Measurements from ENCODE around the gene LTBP1. TPM values are rescaled to one million over a fixed set of nuclear protein-coding genes. Genes with fewer than 3 reads are reported as not detected.

Gene LTBP1
- total RNA-seq, 1 donor from 2014 or later = 22.1 TPM

- DNase-seq (ENCODE audit: low read depth in 2 of 2) = no peak
Measured at GRCh38 chr2:33265584-33266338, 319.0 kb downstream of the LTBP1 start.

DNA sequence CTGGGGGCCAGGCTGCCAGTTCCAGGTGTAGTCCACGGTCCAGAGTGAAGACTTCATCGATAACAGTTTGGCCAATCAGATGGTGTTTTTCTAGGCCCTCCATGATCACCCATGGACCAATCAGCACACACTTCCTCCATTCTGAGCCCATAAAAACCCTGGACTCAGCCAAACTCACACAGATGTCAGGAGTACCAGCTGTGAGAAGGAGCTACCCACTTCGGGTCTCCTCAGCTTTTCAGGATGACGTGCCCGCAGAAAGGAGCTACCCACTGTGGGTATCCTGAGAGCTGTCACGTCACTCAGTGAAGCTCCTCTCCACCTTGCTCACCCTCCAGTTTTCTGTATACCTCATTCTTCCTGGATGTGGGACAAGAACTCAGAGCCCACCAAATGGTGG is 319.7 kb downstream of the LTBP1 start:
- no peak for DNase-seq (ENCODE audit: low read depth in 2 of 2)

- DNase-seq (ENCODE audit: low read depth in 2 of 2) = no peak
Measured at GRCh38 chr2:33267043-33267442, 320.3 kb downstream of the LTBP1 start.

DNA sequence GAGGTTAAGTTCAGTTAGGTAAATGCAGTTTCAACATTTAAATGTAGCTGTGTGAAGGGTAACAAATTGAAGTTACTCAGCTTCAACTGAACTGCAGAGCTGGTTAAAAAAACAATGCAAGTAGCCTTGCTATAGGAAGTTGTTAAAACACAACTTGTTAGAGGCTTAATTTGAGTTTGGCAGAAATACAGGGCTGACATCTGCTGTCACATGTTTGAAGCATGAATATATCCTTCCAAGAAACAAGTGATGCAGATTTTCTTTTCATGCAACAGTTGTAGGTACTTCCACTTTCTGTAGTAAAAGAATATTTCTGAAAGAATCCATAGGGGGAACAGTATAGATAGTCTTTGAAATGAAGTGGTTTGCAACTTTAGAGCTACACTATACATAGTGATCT is 321.0 kb downstream of the LTBP1 start:
- peak in 1 of 2 donors; percentile 69 for DNase-seq (ENCODE audit: low read depth in 2 of 2)

DNA sequence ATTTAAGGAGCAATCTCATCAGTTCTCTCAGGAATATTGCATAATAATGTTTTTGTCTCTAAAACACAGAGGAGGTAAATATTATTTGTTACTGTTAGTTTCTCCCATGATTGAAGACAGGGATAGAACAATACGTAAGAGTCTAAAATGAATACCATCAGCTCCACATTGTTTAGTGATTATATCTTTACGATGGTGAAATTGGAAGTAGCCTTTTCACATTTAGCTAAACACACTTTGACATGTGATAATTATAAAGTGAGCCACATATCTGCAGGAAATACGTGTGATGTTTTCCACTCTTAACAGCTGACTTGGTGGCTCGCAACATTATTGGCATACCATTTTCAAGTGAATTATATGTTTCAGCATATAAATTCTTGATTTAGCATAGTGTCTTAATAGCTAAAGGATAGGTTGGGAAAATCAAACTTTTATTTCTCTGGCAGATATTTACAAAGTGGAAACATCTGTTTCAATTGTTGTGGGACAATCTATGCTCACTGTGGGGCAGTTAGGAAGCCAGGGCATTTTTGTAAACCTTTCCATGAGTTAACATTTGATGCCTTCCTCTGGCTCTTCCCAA is 321.6 kb downstream of the LTBP1 start:
- peak; percentile 62 to 85 for DNase-seq (ENCODE audit: low read depth in 2 of 2)

DNA sequence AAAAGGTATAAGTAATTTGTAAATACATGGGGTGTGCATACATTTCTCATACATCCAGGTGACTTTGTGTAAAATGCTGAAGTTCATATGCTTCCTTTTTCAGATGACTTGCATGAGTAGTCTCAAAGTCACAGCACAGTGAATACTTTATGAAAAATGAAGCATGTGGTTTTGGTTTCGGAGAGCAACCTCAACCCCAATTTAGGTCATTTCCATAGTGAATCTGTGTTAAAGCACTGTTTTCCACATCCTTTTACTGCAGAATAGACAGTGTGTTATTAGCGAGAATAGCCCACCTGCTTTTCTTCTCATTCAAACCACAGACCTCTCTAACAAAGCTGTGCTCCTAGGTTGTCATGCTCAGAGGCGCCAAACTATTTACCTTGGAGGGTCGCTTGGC is 325.2 kb downstream of the LTBP1 start:
- no peak for DNase-seq (ENCODE audit: low read depth in 2 of 2)

- DNase-seq (ENCODE audit: low read depth in 2 of 2) = no peak
Measured at GRCh38 chr2:33273479-33273878, 326.7 kb downstream of the LTBP1 start.

- DNase-seq (ENCODE audit: low read depth in 2 of 2) = no peak
Measured at GRCh38 chr2:33274524-33274923, 327.8 kb downstream of the LTBP1 start.

DNA sequence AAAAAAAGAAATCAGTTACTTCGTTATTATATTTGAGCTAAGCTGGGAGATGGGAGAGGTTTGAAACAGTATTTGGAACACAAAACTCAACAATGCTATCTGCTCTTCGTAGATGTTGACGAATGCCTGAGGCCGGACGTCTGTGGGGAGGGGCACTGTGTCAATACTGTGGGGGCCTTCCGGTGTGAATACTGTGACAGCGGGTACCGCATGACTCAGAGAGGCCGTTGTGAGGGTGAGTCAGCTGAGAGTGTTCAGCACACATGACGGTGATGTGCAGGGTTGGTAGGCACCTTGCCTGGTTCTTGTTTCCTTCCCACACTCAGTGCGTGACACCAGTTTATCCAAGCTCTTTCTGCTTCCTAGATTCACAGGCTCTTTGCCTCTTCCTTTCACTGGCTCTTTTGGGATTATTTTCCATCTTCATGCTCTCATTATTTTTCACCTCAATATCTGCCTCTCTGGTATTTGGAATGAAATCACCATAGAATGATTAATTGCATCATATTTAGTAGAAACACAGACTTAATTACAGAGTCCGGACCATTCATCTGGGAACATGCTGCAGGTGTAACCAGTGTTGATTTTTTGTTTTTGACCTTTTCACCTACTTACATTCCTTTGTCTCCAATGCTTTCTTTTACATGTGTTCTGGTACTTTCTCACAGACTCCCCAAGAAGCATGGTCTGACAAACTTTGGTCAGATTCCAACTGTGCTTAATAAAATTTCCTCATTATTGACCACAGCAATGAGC is 329.1 kb downstream of the LTBP1 start:
- peak; percentile 87 to 100 for DNase-seq (ENCODE audit: low read depth in 2 of 2)

- DNase-seq (ENCODE audit: low read depth in 2 of 2) = no peak
Measured at GRCh38 chr2:33277002-33277426, 330.3 kb downstream of the LTBP1 start.

GRCh38 chr2:33278245-33278943 is 331.6 kb downstream of the LTBP1 start:
- DNase-seq (ENCODE audit: low read depth in 2 of 2) = no peak

- no peak for DNase-seq (ENCODE audit: low read depth in 2 of 2)
Measured at GRCh38 chr2:33284287-33284686, 337.5 kb downstream of the LTBP1 start.

- DNase-seq (ENCODE audit: low read depth in 2 of 2) = no peak
Measured at GRCh38 chr2:33287507-33288005, 340.8 kb downstream of the LTBP1 start.

GRCh38 chr2:33288011-33288410 is 341.3 kb downstream of the LTBP1 start:
- no peak for DNase-seq (ENCODE audit: low read depth in 2 of 2)

DNA sequence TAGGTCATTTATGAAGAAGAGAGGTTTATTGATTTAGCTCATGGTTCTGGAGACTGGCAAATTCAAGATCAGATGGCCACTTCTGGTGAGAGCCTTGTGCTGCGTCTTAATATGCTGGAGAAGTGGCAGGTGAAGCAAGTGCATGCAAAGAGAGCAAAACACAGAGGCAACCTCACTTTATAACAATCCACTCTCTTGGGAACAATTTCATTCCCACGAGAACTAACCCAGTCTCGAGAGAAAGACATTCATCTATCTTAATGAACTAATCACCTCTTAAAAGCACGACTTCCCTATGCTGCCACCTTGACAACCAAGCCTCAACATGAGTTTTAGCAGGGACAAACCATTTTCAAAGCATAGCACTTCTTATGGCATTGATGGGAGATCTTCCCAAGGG is 343.2 kb downstream of the LTBP1 start:
- peak in 1 of 2 donors; percentile 67 for DNase-seq (ENCODE audit: low read depth in 2 of 2)

GRCh38 chr2:33291278-33292013 is 344.7 kb downstream of the LTBP1 start:
- DNase-seq (ENCODE audit: low read depth in 2 of 2) = peak in 1 of 2 donors; percentile 99

- no peak for DNase-seq (ENCODE audit: low read depth in 2 of 2)
Measured at GRCh38 chr2:33292063-33292462, 345.3 kb downstream of the LTBP1 start.

DNA sequence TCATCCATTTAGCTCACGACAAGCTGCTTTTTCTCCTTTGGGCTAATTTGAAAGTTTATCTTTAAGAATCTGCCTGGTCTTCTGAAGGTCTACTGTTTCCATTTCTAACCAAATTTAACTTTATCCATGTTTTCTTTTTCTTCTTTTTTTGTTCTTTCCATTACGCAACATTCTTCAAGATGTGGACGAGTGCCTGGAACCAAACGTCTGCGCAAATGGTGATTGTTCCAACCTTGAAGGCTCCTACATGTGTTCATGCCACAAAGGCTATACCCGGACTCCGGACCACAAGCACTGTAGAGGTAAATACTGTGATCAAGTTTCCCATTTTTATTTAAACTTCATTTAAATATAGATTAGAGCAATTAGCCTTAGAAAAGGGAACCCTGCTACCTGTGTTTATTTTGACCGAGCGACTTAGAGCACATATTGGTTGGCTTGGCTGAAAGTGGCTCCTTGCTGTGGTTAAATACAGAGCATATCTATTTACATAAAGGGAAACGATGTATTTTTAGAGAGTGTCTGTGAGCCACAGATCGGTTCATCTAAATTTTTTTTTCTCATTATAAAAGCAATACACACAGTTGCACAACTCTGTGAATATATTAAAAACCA is 346.3 kb downstream of the LTBP1 start:
- DNase-seq (ENCODE audit: low read depth in 2 of 2) = no peak

DNA sequence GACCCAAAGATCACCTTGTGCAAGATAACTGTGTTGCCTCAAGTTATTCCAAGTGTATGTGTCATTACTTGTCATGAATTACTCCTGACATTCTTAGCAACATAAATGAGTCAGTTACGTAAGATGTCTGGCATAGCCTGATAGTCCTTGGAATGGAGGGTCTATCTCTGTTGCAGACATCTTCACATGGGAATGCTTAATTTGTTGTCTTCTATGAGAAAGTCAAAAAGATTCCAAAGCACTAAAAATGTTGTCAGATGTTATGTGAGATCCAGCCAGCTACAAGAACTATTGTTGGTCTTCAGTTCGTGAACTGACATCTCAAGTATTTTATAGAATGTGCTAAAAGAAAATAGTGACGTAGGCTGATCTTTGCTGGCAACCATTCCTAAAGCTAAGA is 351.5 kb downstream of the LTBP1 start:
- no peak for DNase-seq (ENCODE audit: low read depth in 2 of 2)

GRCh38 chr2:33301355-33301754 is 354.6 kb downstream of the LTBP1 start:
- no peak for DNase-seq (ENCODE audit: low read depth in 2 of 2)

DNA sequence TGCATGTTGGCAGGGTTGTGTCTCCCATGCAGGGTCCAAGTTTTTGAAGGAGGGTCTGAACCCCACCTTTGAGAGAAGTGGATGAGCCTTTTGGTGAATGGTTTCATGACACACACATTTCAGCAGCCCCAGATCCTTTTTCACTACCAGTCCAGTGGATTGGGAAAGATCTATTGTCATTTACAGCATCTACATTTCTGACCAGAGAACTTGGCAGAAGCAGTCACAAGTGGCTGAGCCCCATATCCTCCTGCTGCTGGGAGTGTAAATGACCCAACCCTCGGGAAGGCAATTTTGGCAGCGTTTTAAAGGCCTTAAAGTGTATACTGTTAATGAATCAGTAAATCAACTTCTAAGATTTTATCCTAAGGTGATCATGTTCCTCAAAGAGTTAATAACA is 355.6 kb downstream of the LTBP1 start:
- DNase-seq (ENCODE audit: low read depth in 2 of 2) = no peak
